Measurements from ENCODE around the gene ABCA5. TPM values are rescaled to one million over a fixed set of nuclear protein-coding genes. Genes with fewer than 3 reads are reported as not detected.

The ABCA5 gene
- total RNA-seq, 1 donor from 2014 or later = 8.3 TPM

DNA sequence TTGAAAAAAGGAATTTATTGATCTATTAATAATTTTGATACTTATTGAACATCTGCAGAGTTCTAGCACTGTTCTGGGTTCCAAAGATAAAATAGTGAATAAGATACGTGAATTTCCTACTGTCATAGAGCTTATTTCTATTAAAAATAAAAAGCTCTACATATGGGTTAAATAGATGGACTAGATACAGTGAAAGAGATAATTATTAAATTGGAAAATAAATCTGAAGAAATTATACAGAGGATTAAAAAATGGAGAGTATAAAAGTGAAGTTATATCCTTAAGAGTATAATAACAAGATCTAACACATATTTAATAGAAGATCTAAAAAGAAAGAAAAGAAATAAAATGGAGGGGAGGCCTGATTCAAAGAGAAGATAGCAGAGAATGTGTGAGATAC lies 10.1 kb upstream of the ABCA5 start:
- H3K27me3 Mint-ChIP-seq (ENCODE audit: low read depth) = peaks cover 15% of the 10 kb centered on the region
- DNase-seq (ENCODE audit: low read depth, low spot score) = no peak
- H3K9me3 Mint-ChIP-seq = peaks cover 8% of the 10 kb centered on the region
- no peak overlapping the region for H3K4me3 Mint-ChIP-seq
- TF ChIP-seq, protein P1, sequence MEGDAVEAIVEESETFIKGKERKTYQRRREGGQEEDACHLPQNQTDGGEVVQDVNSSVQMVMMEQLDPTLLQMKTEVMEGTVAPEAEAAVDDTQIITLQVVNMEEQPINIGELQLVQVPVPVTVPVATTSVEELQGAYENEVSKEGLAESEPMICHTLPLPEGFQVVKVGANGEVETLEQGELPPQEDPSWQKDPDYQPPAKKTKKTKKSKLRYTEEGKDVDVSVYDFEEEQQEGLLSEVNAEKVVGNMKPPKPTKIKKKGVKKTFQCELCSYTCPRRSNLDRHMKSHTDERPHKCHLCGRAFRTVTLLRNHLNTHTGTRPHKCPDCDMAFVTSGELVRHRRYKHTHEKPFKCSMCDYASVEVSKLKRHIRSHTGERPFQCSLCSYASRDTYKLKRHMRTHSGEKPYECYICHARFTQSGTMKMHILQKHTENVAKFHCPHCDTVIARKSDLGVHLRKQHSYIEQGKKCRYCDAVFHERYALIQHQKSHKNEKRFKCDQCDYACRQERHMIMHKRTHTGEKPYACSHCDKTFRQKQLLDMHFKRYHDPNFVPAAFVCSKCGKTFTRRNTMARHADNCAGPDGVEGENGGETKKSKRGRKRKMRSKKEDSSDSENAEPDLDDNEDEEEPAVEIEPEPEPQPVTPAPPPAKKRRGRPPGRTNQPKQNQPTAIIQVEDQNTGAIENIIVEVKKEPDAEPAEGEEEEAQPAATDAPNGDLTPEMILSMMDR (conservative IDR thresholded peaks at IDR 0.05) = no peak
- no peak overlapping the region for H3K27ac Mint-ChIP-seq (ENCODE audit: unreplicated experiment)
- no peaks in the 10 kb centered on the region for H3K4me1 Mint-ChIP-seq
- no peaks in the 10 kb centered on the region for H3K36me3 Mint-ChIP-seq (ENCODE audit: low read depth)

DNA sequence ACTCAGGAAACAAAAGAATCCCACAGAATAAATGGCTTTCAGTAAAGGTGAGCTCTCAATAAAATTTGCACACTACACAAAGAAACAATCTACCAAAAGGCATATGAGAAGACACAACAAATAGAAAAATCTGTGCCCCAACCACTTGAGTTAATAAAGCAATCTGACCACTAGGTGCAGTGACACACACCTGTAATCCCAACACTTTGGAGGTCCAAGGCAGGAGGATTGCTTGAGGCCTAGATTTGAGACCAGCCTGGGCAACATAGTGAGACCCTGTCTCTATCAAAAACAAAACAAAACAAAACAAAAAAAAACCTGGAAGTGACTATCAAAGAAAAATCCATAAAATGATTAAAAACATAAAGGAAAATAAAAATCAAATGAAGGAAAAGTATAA lies 9.6 kb upstream of the ABCA5 start:
- Mint-ChIP-seq H3K4me1 (no peaks in the 10 kb centered on the region), H3K4me3 (no peak overlapping the region), H3K9me3 (peaks cover 8% of the 10 kb centered on the region), H3K27ac (ENCODE audit: unreplicated experiment) (no peak overlapping the region), H3K27me3 (ENCODE audit: low read depth) (peaks cover 18% of the 10 kb centered on the region), H3K36me3 (ENCODE audit: low read depth) (no peaks in the 10 kb centered on the region)
- TF ChIP-seq, protein P1 (conservative IDR thresholded peaks at IDR 0.05) = no peak
- no peak for DNase-seq (ENCODE audit: low read depth, low spot score)

DNA sequence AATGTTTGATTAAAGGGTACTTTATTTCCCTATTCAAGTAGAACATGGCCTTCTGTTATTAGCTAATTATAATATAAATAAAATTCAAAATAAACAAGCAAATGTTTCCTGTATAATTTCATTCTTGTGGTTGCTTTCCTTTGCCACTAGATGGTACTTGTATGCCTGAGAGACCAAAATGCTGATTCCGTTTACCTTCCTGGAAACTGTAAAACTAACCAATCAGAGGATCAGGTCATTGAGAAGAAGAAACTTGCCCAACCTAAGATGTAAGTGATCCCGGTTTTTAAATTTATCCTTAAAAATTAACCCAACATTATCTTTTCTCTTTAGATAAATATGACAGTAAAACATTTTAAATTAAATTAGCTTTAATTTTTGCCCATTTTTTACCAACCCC lies 8.1 kb upstream of the ABCA5 start:
- H3K4me3 Mint-ChIP-seq = no peak overlapping the region
- TF ChIP-seq, protein P1 (conservative IDR thresholded peaks at IDR 0.05) = peak; percentile 67
- H3K27ac Mint-ChIP-seq (ENCODE audit: unreplicated experiment) = no peak overlapping the region
- peaks cover 8% of the 10 kb centered on the region for H3K9me3 Mint-ChIP-seq
- H3K27me3 Mint-ChIP-seq (ENCODE audit: low read depth) = peaks cover 20% of the 10 kb centered on the region
- H3K4me1 Mint-ChIP-seq = no peaks in the 10 kb centered on the region
- DNase-seq (ENCODE audit: low read depth, low spot score) = no peak
- no peaks in the 10 kb centered on the region for H3K36me3 Mint-ChIP-seq (ENCODE audit: low read depth)

DNA sequence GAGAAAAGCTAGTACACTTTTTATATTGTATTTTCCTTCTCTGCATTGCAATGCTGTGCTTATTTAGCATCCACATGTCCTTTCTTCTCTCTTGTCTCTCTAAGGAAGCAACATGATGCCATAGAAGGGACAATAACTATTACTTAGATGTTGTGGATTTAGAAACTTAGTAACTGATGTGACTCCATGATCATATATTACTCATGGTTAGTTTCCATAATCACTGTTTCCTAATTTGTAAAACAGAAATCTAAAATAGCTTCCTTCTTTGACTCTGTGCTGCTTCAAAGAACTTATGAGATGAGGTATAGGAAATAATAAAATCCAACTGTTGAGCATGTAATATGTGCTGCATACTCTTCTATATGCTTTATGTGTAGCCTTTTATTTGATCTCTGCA lies 6.6 kb upstream of the ABCA5 start:
- H3K36me3 Mint-ChIP-seq (ENCODE audit: low read depth) = no peaks in the 10 kb centered on the region
- no peak overlapping the region for H3K27ac Mint-ChIP-seq (ENCODE audit: unreplicated experiment)
- no peak overlapping the region for H3K4me3 Mint-ChIP-seq
- TF ChIP-seq, protein P1 (conservative IDR thresholded peaks at IDR 0.05) = no peak
- peaks cover 8% of the 10 kb centered on the region for H3K9me3 Mint-ChIP-seq
- H3K4me1 Mint-ChIP-seq = no peaks in the 10 kb centered on the region
- peaks cover 25% of the 10 kb centered on the region for H3K27me3 Mint-ChIP-seq (ENCODE audit: low read depth)
- DNase-seq (ENCODE audit: low read depth, low spot score) = no peak

DNA sequence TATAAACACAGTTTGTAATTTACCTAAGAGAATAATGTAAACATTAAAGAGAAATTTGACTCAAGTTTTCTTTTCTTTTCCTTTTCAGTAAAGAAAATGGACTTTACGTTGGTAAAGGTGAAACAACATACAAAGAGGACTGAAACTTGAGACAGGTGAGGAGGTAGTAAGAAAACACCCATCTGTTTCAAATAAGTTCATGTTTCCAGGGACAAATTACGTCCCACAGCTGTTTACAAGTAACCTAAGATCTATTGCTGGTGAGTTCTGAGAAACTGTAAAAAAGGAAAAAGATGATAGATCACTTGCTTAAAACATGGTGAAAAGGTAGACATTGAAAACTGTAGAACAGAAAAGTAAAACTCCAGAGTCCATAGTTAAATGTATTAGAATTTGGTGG lies 4.8 kb upstream of the ABCA5 start:
- Mint-ChIP-seq H3K4me1 (peaks cover 9% of the 10 kb centered on the region), H3K27ac (ENCODE audit: unreplicated experiment) (no peak overlapping the region), H3K27me3 (ENCODE audit: low read depth) (peaks cover 35% of the 10 kb centered on the region), H3K9me3 (peaks cover 5% of the 10 kb centered on the region), H3K4me3 (no peak overlapping the region), H3K36me3 (ENCODE audit: low read depth) (no peaks in the 10 kb centered on the region)
- TF ChIP-seq, protein P1 (conservative IDR thresholded peaks at IDR 0.05) = no peak
- no peak for DNase-seq (ENCODE audit: low read depth, low spot score)
